Renal pelvis (tissue), 4 donors: Measurements from ENCODE around the gene SMYD3. TPM values are rescaled to one million over a fixed set of nuclear protein-coding genes. Genes with fewer than 3 reads are reported as not detected.
"Not testable (repeated sequence)": the region's sequence is repeated elsewhere in the genome, so short reads cannot be mapped to it uniquely, and the experiment has no call there.

Experiments used
- DNase-seq: peaks from one replicate; pipeline ENCODE4 v3.0.0-alpha.2; 2013
- polyA plus RNA-seq, 3 donors: library from polyadenylated mRNA; unstranded; fragments of 120-200 nt; gene quantifications; one replicate each; pipeline ENCODE4 v1.2.1, GENCODE V29; 2013; ENCODE audit not compliant: insufficient read length in 3 of 3

Gene SMYD3
- polyA plus RNA-seq, 3 donors: 25.8 to 30.3 (median 26.1) TPM

- DNase-seq: no peak
Measured at GRCh38 chr1:245843101-245843500, 664.0 kb downstream of the SMYD3 start.

- no peak for DNase-seq
Measured at GRCh38 chr1:245842106-245842505, 665.0 kb downstream of the SMYD3 start.

GRCh38 chr1:245840971-245841370, 666.1 kb downstream of the SMYD3 start:
- no peak for DNase-seq

GRCh38 chr1:245837718-245838117, 669.4 kb downstream of the SMYD3 start:
- DNase-seq: no peak

GRCh38 chr1:245835386-245835785, 671.7 kb downstream of the SMYD3 start:
- no peak for DNase-seq

GRCh38 chr1:245834002-245834401, 673.1 kb downstream of the SMYD3 start:
- no peak for DNase-seq

DNA sequence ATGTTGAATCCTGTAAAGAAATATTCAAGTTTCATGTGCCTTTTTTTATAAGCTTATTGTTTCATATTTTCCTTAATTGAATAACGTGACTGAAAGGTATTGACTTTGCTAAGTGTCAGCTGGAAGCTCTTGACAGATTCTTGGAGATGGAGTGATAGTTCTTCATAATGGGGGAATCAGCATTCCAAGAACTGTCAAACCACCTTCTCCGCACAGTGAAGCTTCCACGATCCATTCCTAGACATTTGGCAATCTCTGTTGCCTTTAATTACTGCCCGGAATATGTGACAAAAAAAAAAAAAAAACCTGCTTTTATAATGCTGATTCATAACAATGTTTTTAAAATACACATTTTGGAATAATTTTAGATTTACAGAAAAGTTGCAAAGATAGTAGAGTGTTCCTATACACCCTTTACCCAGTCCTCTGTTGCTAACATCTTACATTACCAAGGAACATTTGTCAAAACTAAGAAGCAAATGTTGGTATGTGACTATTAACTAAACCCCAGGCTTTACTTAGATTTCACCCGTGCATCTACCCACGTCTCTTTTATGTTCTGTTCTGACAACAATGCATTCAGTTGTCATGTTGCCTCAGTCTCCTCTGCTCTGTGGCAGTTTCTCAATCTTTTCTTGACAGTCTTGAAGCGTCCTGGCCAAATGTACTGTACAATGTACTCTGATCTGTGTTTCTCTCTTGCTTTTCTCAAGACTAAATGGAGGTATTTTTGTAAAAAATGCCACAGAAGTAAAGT, 674.1 kb downstream of the SMYD3 start:
- DNase-seq: no peak

- no peak for DNase-seq
Measured at GRCh38 chr1:245831518-245831917, 675.6 kb downstream of the SMYD3 start.

DNA sequence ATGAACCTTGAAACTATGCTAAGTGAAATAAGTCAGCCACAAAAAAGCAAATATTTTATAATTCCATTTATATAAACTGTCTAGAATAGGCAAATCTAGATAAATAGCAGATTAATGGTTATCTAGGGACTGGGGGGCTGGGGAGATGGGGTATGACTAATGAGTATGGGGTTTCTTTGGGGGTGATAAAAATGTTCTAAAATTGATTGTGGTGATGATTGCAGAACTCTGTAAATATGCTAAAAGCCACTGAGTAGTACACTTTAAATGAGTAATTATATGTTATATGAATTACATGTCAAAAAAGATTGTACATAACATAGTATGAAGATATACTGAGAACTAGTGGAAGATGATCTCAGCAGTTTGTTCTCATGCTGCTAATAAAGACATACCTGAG, 677.3 kb downstream of the SMYD3 start:
- no peak for DNase-seq

DNA sequence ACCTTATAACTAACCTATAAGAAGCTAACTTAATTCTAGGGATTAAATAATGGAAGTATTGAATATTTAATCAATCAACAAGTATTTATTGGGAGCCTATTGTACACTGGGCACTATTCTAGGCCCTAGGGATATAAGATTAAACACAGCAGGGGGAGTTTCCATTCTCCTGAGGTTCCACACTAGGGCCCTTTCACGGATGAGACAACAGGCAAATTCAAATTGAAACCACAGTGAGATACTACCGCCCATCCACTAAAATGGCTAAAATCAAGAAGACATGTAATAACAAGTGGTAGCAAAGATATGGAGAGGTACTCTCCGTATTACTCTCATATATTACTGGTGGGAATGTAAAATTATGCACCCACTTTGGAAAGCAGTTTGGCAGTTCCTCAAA, 677.9 kb downstream of the SMYD3 start:
- DNase-seq: no peak

- DNase-seq: no peak
Measured at GRCh38 chr1:245827301-245827700, 679.8 kb downstream of the SMYD3 start.

DNA sequence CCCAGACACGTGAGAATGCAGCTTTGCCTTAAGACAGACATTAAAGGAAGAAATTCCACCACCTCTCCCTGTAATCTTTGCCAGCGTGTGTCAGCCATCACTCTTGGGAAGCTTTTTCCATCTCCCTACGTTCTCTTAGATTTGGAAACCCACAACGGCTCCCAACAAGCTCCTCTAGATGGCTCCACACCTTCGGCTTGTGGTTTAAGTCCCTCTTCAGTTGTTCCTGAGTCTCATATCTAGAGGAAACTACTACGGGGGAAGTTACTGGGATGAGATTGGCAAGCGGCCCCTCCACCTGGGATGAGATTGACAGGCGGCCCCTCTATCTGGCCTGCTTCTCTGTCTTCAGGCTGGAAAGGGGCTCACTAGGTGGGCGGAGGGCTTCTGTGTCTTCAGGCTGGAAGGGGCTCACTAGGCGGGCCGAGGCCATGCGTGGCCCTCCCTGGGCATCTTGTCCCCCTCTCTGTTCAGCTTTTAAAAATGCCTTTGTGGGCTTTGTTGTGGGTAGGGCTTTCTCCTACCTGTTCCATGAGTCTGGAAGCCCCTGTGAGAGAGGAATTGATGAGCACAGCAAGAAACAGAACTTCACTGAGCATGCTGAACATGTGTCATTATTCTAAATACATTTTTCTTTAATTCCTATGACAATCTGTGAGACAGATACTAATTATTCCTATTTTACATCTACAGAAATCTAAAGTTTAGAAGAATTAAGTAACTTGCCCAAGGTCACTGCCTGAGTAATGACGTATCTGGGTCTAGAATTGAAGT, 681.8 kb downstream of the SMYD3 start:
- DNase-seq: no peak

- DNase-seq: no peak
Measured at GRCh38 chr1:245823408-245824147, 683.5 kb downstream of the SMYD3 start.

DNA sequence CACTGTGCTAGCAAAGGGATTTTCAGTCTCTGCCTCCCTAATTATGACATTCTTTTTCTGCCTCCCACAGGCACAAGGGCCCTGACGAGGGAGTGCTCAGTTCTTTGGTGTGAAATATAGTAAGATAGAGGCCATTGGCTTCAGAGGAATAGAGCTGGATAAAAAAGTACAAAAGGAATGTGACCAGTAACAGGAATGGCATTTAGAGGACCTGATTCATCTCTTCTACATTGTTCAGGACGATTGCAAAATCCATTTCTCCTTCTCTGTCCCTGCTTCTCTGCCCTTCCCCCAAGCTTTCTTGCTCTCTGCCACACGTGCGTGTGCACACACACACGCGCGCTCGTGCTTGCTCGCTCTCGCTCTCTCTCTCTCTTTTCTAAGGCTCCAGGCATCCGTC, 684.1 kb downstream of the SMYD3 start:
- DNase-seq: no peak

DNA sequence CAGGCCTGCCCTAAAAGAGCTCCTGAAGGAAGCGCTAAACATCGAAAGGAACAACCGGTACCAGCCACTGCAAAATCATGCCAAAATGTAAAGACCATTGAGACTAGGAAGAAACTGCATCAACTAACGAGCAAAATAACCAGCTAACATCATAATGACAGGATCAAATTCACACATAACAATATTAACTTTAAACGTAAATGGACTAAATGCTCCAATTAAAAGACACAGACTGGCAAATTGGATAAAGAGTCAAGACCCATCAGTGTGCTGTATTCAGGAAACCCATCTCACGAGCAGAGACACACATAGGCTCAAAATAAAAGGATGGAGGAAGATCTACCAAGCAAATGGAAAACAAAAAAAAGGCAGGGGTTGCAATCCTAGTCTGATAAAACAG, 688.7 kb downstream of the SMYD3 start:
- not testable (repeated sequence) for DNase-seq

DNA sequence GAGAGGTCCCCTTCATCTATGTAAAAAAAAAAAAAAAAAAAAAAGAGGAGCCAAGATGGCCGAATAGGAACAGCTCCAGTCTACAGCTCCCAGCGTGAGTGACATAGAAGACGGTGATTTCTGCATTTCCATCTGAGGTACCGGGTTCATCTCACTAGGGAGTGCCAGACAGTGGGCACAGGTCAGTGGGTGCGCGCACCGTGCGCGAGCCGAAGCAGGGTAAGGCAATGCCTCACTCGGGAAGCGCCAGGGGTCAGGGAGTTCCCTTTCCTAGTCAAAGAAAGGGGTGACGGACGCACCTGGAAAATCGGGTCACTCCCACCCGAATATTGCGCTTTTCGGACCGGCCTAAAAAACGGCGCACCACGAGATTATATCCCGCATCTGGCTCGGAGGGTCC, 690.6 kb downstream of the SMYD3 start:
- not testable (repeated sequence) for DNase-seq

- DNase-seq: no peak
Measured at GRCh38 chr1:245814651-245815050, 692.4 kb downstream of the SMYD3 start.

DNA sequence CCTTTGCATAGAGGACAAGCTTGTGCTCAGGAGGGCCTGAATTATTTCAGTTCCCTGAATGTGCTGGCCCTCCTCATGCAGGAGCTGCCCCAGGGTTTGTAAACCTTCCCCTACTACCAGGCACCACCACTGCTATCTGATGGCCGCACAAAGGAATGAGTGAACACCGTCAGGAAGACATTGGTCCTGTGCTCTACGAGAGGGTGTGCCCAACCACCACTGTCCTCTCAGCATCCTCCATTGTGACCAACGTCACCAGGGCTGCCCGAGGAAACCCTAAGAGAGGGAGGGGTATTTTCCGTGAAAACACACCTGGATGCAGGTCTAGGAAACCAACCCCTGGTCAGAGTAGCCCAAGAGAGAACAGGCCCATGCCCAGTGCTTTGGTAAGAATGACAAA, 694.8 kb downstream of the SMYD3 start:
- DNase-seq: no peak

DNA sequence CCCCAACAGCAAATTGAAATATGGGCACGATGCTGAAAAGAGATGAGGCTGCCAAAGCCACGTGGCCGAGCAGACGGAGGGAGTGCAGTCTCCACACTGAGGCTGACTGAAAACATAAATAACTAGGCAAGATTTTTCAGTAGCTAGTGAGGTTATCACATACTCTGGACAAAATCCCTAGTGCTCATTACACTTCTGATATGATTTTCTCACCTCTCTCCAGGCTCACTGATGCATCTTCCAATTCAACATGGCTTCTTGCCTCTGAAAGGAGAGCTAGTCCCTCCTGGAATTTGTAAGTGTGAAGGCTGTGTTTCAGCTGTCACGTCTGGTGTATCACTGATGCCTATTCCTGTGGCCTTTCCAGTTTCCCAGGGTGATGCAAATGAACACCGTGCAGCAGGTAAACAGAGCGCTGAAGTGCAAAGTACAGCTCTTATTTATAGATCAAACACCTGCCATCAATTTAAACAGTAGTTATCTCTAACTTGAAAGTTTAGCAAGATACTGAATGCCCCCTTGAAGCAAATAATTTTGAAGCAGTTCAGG, 696.2 kb downstream of the SMYD3 start:
- DNase-seq: no peak

DNA sequence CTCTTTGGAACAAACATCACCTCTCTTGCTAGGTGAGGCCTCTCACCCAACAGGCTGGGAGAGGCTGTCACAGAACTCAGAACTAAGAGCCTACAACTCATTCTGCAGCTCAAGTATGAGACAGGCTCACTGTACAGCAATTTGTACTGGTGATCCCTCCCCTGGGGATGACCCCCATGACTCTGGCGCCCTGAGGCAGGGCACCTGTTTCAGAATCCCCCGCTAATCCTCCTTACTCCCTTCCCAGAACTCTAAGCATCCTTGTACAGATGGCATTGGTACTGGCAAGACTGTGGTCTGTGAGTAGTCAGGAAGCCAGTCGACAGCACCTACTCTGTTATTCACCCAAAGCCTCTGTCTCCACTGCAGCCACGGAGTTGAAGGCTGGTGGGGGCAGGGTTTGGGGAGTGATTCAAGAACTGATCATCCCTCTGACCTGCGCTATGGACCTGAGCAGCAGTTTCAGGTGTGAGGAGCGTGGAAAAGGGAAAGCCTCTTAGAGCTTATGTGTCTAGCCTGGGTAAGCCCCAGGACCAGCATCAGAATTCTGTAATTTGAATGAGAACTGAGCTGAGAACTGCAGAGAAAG, 696.8 kb downstream of the SMYD3 start:
- no peak for DNase-seq

DNA sequence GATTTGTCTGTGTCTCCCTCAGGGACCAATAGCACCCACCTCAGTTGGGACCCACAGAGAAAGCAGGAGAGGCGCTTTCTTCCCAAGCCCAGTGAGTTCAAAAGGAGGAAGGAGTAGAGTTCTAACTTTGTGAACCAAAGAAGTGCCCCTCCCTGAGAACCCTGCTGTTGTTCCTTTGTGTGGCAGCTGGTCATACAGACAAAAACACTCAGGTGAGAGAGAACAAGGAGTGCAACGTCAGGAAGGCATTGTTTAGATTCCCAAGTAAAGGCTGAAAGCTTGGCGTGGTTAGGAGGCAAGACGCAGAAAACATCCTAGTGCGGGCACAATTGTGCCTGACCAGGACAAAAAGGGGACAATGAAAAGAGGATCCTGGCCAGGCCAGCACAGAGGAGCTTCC, 697.7 kb downstream of the SMYD3 start:
- DNase-seq: no peak
